Neural cell (in vitro differentiated cells): Measurements from ENCODE around the gene IFNK. TPM values are rescaled to one million over a fixed set of nuclear protein-coding genes. Genes with fewer than 3 reads are reported as not detected.

Experiments
- H2AFZ ChIP-seq: fragments of 200-600, 300-800 bp; sonication (generic), shearing (Covaris generic); 2 replicates; pipeline ENCODE4 v1.6.0; 2014; ENCODE audit warnings: low read depth, mild to moderate bottlenecking, antibody characterized with exemption, low read length, moderate library complexity
- H3F3A ChIP-seq: fragments of 200-600 bp; shearing (Covaris generic); 2 replicates; pipeline ENCODE4 v1.6.1; 2016; ENCODE audit warnings: mild to moderate bottlenecking, moderate library complexity, mixed read lengths, antibody characterized with exemption, low read length; ENCODE audit not compliant: insufficient read depth, poor library complexity, severe bottlenecking
- H3K27ac ChIP-seq: fragments of 200-600, 300-800 bp; sonication (generic), shearing (Covaris generic); 2 replicates; pipeline ENCODE4 v1.5.1; 2014; ENCODE audit warnings: mild to moderate bottlenecking, low read length, moderate library complexity
- H3K27me3 ChIP-seq: fragments of 300-800, 200-600 bp; sonication (generic), shearing (Covaris generic); 2 replicates; pipeline ENCODE4 v1.6.0; 2014; ENCODE audit warnings: mild to moderate bottlenecking, low read depth, low read length, moderate library complexity; ENCODE audit not compliant: insufficient read depth
- H3K36me3 ChIP-seq: fragments of 300-800, 200-600 bp; sonication (generic), shearing (Covaris generic); 2 replicates; pipeline ENCODE4 v1.5.1; 2014; ENCODE audit warnings: mild to moderate bottlenecking, antibody characterized with exemption, low read length, moderate library complexity; ENCODE audit not compliant: insufficient read depth
- H3K4me2 ChIP-seq: fragments of 300-800, 200-600 bp; sonication (generic), shearing (Covaris generic); 2 replicates; pipeline ENCODE4 v1.6.0; 2014; ENCODE audit warnings: mild to moderate bottlenecking, low read length
- H3K4me3 ChIP-seq: fragments of 300-800, 200-600 bp; sonication (generic), shearing (Covaris generic); 2 replicates; pipeline ENCODE4 v1.5.1; 2014; ENCODE audit warnings: mild to moderate bottlenecking, low read length, moderate library complexity
- H3K79me2 ChIP-seq: fragments of 200-600 bp; shearing (Covaris generic); replicated peaks from 2 replicates; pipeline ENCODE4 v1.6.0; 2014; ENCODE audit warnings: mild to moderate bottlenecking, low read length, moderate library complexity; ENCODE audit not compliant: insufficient read depth
- H3K9ac ChIP-seq: fragments of 300-800, 200-600 bp; sonication (generic), shearing (Covaris generic); 2 replicates; pipeline ENCODE4 v1.6.1; 2016; ENCODE audit warnings: mild to moderate bottlenecking, low read length, mixed read lengths
- H3K9me2 ChIP-seq: fragments of 200-600 bp; shearing (Covaris generic); 2 replicates; pipeline ENCODE4 v1.6.1; 2016; ENCODE audit warnings: mild to moderate bottlenecking, low read length, mixed read lengths; ENCODE audit not compliant: insufficient read depth
- H3K9me3 ChIP-seq: fragments of 200-600, 300-800 bp; sonication (generic), shearing (Covaris generic); 2 replicates; pipeline ENCODE4 v1.6.1; 2016; ENCODE audit warnings: mild to moderate bottlenecking, mixed run types, low read length, moderate library complexity, mixed read lengths
- H4K20me1 ChIP-seq: fragments of 200-600 bp; shearing (Covaris generic); 2 replicates; pipeline ENCODE4 v1.6.1; 2016; ENCODE audit warnings: mild to moderate bottlenecking, mixed run types; ENCODE audit not compliant: insufficient read depth
- CTCF ChIP-seq: fragments of 450-650 bp; IDR thresholded peaks from 2 replicates; pipeline ENCODE4 v1.5.1; 2014; ENCODE audit warnings: antibody characterized with exemption, mild to moderate bottlenecking, moderate library complexity; ENCODE audit not compliant: poor library complexity, severe bottlenecking
- EP300 ChIP-seq: fragments of 450-650 bp; conservative IDR thresholded peaks from 2 replicates; pipeline ENCODE4 v1.6.1; 2014; ENCODE audit warnings: antibody characterized with exemption, mild to moderate bottlenecking, moderate library complexity; ENCODE audit not compliant: poor library complexity, severe bottlenecking
- EZH2 ChIP-seq: fragments of 200-600, 300-800 bp; shearing (Covaris generic), sonication (generic); IDR thresholded peaks from 2 replicates; pipeline ENCODE4 v1.6.1; 2014; ENCODE audit warnings: antibody characterized with exemption, low read length, borderline replicate concordance, mild to moderate bottlenecking; ENCODE audit not compliant: insufficient read depth, poor library complexity, severe bottlenecking
- MXI1 ChIP-seq: fragments of 450-650 bp; conservative IDR thresholded peaks from 2 replicates; pipeline ENCODE4 v1.6.1; 2014; ENCODE audit warnings: antibody characterized with exemption, mild to moderate bottlenecking; ENCODE audit not compliant: poor library complexity, severe bottlenecking
- POLR2AphosphoS5 ChIP-seq: IDR thresholded peaks from 2 replicates; pipeline ENCODE4 v1.6.1; 2012
- RAD21 ChIP-seq: fragments of 450-650 bp; conservative IDR thresholded peaks from 2 replicates; pipeline ENCODE4 v1.6.1; 2014; ENCODE audit warnings: antibody characterized with exemption, mild to moderate bottlenecking, moderate library complexity
- REST ChIP-seq: IDR thresholded peaks from 2 replicates; pipeline ENCODE4 v1.6.1; 2012; ENCODE audit warnings: borderline replicate concordance
- SMC3 ChIP-seq: fragments of 450-650 bp; conservative IDR thresholded peaks from 2 replicates; pipeline ENCODE4 v1.6.1; 2014; ENCODE audit warnings: antibody characterized with exemption, mild to moderate bottlenecking, moderate library complexity; ENCODE audit not compliant: poor library complexity
- TAF1 ChIP-seq: IDR thresholded peaks from 2 replicates; pipeline ENCODE4 v1.6.1; 2012; ENCODE audit warnings: low read depth
- polyA plus RNA-seq: library from polyadenylated mRNA; depleted of rRNA; stranded (reverse); fragments of >200 nt; gene quantifications from 2 replicates; pipeline ENCODE4 v1.2.3, GENCODE V29; 2014

The IFNK gene
- polyA plus RNA-seq, 1 donor from 2014 or later, result not detected

GRCh38 chr9:27520986-27521385 lies 3.1 kb upstream of the IFNK start:
- no peaks in the 10 kb centered on the region for H3K36me3 ChIP-seq
- H3K9me2 ChIP-seq, result no peaks in the 10 kb centered on the region
- H3K9me3 ChIP-seq, result no peaks in the 10 kb centered on the region
- peaks cover 9% of the 10 kb centered on the region for H3K79me2 ChIP-seq
- no peaks in the 10 kb centered on the region for H4K20me1 ChIP-seq
- no peak overlapping the region for H3K4me2 ChIP-seq
- no peak overlapping the region for H2AFZ ChIP-seq
- H3K27me3 ChIP-seq, result no peaks in the 10 kb centered on the region
- no peaks in the 10 kb centered on the region for H3F3A ChIP-seq
- TF ChIP-seq EZH2, result no peak
- TF ChIP-seq CTCF, result no peak
- TF ChIP-seq TAF1, result no peak
- TF ChIP-seq REST, result no peak
- no peak for TF ChIP-seq EP300
- TF ChIP-seq POLR2AphosphoS5, result no peak
- no peak for TF ChIP-seq SMC3
- no peak for TF ChIP-seq MXI1
- H3K9ac ChIP-seq, result no peak overlapping the region
- no peak overlapping the region for H3K4me3 ChIP-seq
- H3K27ac ChIP-seq, result no peak overlapping the region

GRCh38 chr9:27523141-27523540 lies 949 bp upstream of the IFNK start:
- Histone ChIP-seq H2AFZ (no peak overlapping the region), H3K36me3 (no peaks in the 10 kb centered on the region), H3K9me2 (no peaks in the 10 kb centered on the region), H3F3A (no peaks in the 10 kb centered on the region), H3K4me2 (no peak overlapping the region), H3K4me3 (no peak overlapping the region), H3K27ac (no peak overlapping the region), H3K9me3 (no peaks in the 10 kb centered on the region), H3K9ac (no peak overlapping the region), H3K79me2 (peaks cover 16% of the 10 kb centered on the region), H4K20me1 (no peaks in the 10 kb centered on the region), H3K27me3 (no peaks in the 10 kb centered on the region)
- TF ChIP-seq EZH2 (no peak), RAD21 (no peak), EP300 (no peak), POLR2AphosphoS5 (no peak), REST (no peak), MXI1 (no peak), CTCF (no peak), SMC3 (no peak), TAF1 (no peak)
